Cardiac fibroblast (primary cell): ENCODE data around the gene CHDH.

Experiments used
- DNase-seq, 2 donors: peaks; one replicate each; pipeline versions ENCODE4 v3.0.0 to v3.0.0-alpha.2; 2010; ENCODE audit warnings: low read depth in 2 of 2
- H3K4me3 ChIP-seq, 2 donors: replicated peaks in 1 of 2; 1 replicate in 1 of 2; 2 replicates in 1 of 2; pipeline ENCODE4 v1.5.1; 2011; ENCODE audit warnings: low read depth in 2 of 2, low read length in 2 of 2, mild to moderate bottlenecking in 2 of 2, moderate library complexity in 1 of 2
- CTCF ChIP-seq: IDR thresholded peaks from one replicate; pipeline ENCODE4 v1.5.1; 2011; ENCODE audit warnings: low read depth, mild to moderate bottlenecking, low read length, inconsistent platforms

Gene CHDH

GRCh38 chr3:53816425-53816824, 29.8 kb downstream of the CHDH start:
- H3K4me3 ChIP-seq, result no peak overlapping the region
- no peak for DNase-seq
- no peak for TF ChIP-seq CTCF

GRCh38 chr3:53815651-53816050, 30.6 kb downstream of the CHDH start:
- no peak for TF ChIP-seq CTCF
- no peak for DNase-seq
- no peak overlapping the region for H3K4me3 ChIP-seq

- no peak for DNase-seq
- no peak for TF ChIP-seq CTCF
- H3K4me3 ChIP-seq, result no peak overlapping the region
Observed at GRCh38 chr3:53815067-53815466, 31.2 kb downstream of the CHDH start.

GRCh38 chr3:53813876-53814275, 32.3 kb downstream of the CHDH start:
- TF ChIP-seq CTCF, result no peak
- H3K4me3 ChIP-seq, result no peak overlapping the region
- DNase-seq, result no peak

- DNase-seq, result no peak
- H3K4me3 ChIP-seq, result no peak overlapping the region
- no peak for TF ChIP-seq CTCF
Observed at GRCh38 chr3:53813229-53813628, 33.0 kb downstream of the CHDH start.

GRCh38 chr3:53812434-53812833, 33.8 kb downstream of the CHDH start:
- DNase-seq, result no peak
- no peak for TF ChIP-seq CTCF
- no peak overlapping the region for H3K4me3 ChIP-seq

GRCh38 chr3:53811143-53811927, 34.9 kb downstream of the CHDH start:
- no peak for DNase-seq
- H3K4me3 ChIP-seq, result no peak overlapping the region
- no peak for TF ChIP-seq CTCF
